H1 (cell line): ENCODE measurements around the gene SPATA19.

ENCODE experiments used
- CHD1 ChIP-seq: IDR thresholded peaks from 2 replicates; pipeline ENCODE4 v1.6.1; 2012; ENCODE audit warnings: low read depth, low read length, improper control_type of control experiment
- CTCF ChIP-seq, 3 experiments: IDR thresholded peaks; 1 replicate in 2 of 3; 2 replicates in 1 of 3; pipeline versions ENCODE4 v1.5.1 to v1.6.1; 2011; ENCODE audit warnings: low read length in 3 of 3, mild to moderate bottlenecking in 3 of 3, inconsistent platforms in 2 of 3, low read depth in 1 of 3, moderate library complexity in 1 of 3; ENCODE audit not compliant: insufficient read depth in 1 of 3; ENCODE audit errors: control extremely low read depth in 1 of 3
- EP300 ChIP-seq, 2 experiments: IDR thresholded peaks; 1 replicate in 1 of 2; 2 replicates in 1 of 2; pipeline ENCODE4 v1.6.1; 2011 to 2012; ENCODE audit warnings: low read depth in 2 of 2, low read length in 2 of 2, mild to moderate bottlenecking in 2 of 2, borderline replicate concordance in 1 of 2, inconsistent platforms in 1 of 2, moderate library complexity in 1 of 2
- EZH2 ChIP-seq: fragments of 200-600 bp; sonication (generic); IDR thresholded peaks from 2 replicates; pipeline ENCODE4 v1.7.1; 2012; ENCODE audit warnings: low read depth, mild to moderate bottlenecking, moderate library complexity, low read length, inconsistent platforms; ENCODE audit not compliant: severe bottlenecking
- JUND ChIP-seq: IDR thresholded peaks from 2 replicates; pipeline ENCODE4 v1.6.1; 2011; ENCODE audit warnings: mild to moderate bottlenecking, improper control_type of control experiment, low read length
- POLR2A ChIP-seq, 2 experiments: IDR thresholded peaks; 1 replicate in 1 of 2; 2 replicates in 1 of 2; pipeline ENCODE4 v1.6.1; 2011; ENCODE audit warnings: low read depth in 2 of 2, low read length in 2 of 2, mild to moderate bottlenecking in 2 of 2; ENCODE audit errors: control extremely low read depth in 1 of 2
- POLR2AphosphoS5 ChIP-seq: IDR thresholded peaks from 2 replicates; pipeline ENCODE4 v1.6.1; 2011; ENCODE audit warnings: low read depth, low read length
- SP2 ChIP-seq: IDR thresholded peaks from 2 replicates; pipeline ENCODE4 v1.6.1; 2012; ENCODE audit warnings: mild to moderate bottlenecking, low read length, inconsistent platforms
- TAF1 ChIP-seq: IDR thresholded peaks from 2 replicates; pipeline ENCODE4 v1.6.1; 2011; ENCODE audit warnings: mild to moderate bottlenecking, low read depth, low read length
- TBP ChIP-seq: IDR thresholded peaks from 2 replicates; pipeline ENCODE4 v1.6.1; 2011; ENCODE audit warnings: low read depth, low read length, improper control_type of control experiment

GRCh38 chr11:133815636-133816035, 29.7 kb downstream of the SPATA19 start:
- TF ChIP-seq EP300 (IDR thresholded peaks at IDR 0.05; ENCODE audit: borderline replicate concordance in 1 of 2, low read depth in 2 of 2, low read length in 2 of 2): no peak
- no peak for TF ChIP-seq JUND
- TF ChIP-seq SP2: no peak
- TF ChIP-seq CTCF (IDR thresholded peaks at IDR 0.05; ENCODE audit: control extremely low read depth in 1 of 3, insufficient read depth in 1 of 3, low read depth in 1 of 3, low read length in 3 of 3): no peak
- no peak for TF ChIP-seq POLR2A (IDR thresholded peaks at IDR 0.05; ENCODE audit: control extremely low read depth in 1 of 2, low read depth in 2 of 2, low read length in 2 of 2)
- TF ChIP-seq TBP: no peak
- no peak for TF ChIP-seq CHD1
- no peak for TF ChIP-seq TAF1
- no peak for TF ChIP-seq EZH2
- TF ChIP-seq POLR2AphosphoS5: no peak
